GM13976 (cell line): ENCODE results near the gene GOLT1B.
"Not testable (repeated sequence)": the region's sequence is repeated elsewhere in the genome, so short reads cannot be mapped to it uniquely, and the experiment has no call there.

ENCODE experiments used
- DNase-seq: peaks from one replicate; pipeline ENCODE4 v3.0.0; 2012; ENCODE audit warnings: low spot score
- in situ Hi-C: fragments of 300-500 bp; cut with MboI; formaldehyde crosslinking; loops from one replicate; pipeline ENCODE4 v1.12.0; 2022; ENCODE audit warnings: low sequenced_read_pairs, mixed read lengths, inconsistent platforms; ENCODE audit not compliant: unreplicated experiment
- TF ChIP-seq, protein P1 (sequence below): IDR thresholded peaks from 2 replicates; pipeline ENCODE4 v1.5.1; 2012; ENCODE audit warnings: borderline replicate concordance, mild to moderate bottlenecking; ENCODE audit not compliant: insufficient read depth; ENCODE audit errors: extremely low read depth, missing control alignments, control extremely low read depth

The GOLT1B gene, protein sequence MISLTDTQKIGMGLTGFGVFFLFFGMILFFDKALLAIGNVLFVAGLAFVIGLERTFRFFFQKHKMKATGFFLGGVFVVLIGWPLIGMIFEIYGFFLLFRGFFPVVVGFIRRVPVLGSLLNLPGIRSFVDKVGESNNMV

DNA sequence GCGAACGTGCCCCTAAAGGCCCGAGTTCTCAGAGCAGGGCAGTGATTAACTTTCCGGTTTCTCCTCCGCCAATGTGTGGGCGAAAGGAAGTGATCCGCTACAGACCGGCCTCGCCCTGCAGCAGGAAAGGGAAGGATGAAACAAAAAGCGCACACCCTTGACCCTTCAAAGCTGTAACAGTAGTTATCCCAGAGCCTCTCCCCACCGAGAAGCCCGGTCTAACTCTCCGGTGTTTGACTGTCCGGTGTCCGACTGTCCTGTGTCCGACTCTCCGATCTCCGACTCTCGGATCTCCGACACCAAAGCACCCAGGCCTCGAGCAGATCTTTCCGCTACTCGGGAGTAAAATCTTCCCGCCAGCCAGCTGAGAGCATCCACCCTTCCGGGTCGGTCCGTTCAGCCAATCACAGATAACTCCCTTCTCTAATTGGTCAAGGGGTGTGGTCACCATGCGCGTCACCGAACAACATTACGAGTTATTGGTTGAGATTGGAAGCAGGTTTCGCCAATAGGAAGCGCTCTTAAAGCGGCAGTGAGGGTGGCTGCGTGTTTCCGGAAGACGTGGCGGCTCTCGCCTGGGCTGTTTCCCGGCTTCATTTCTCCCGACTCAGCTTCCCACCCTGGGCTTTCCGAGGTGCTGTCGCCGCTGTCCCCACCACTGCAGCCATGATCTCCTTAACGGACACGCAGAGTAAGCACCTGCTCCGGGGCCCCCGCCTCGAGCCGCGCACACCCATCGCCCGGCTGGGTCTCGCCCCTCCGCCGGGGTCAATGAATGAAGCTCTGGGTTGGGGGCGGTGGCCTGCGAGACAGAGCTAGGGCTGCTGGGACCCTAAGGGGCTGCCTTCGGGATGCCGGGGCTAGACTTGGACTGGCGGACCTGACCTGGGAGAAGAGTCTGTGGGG is at the start of gene GOLT1B, which contains the start of gene RECQL:
TSS of gene GOLT1B (plus strand) at position 532 of the 906 bp plus-strand sequence. CDS start at position 667, 135 bp downstream.
TSS of gene RECQL (minus strand) at position 378 of the 906 bp plus-strand sequence. CDS start 2,065 bp downstream, outside the sequence.
- DNase-seq: peak; percentile 90
- TF ChIP-seq, protein P1, sequence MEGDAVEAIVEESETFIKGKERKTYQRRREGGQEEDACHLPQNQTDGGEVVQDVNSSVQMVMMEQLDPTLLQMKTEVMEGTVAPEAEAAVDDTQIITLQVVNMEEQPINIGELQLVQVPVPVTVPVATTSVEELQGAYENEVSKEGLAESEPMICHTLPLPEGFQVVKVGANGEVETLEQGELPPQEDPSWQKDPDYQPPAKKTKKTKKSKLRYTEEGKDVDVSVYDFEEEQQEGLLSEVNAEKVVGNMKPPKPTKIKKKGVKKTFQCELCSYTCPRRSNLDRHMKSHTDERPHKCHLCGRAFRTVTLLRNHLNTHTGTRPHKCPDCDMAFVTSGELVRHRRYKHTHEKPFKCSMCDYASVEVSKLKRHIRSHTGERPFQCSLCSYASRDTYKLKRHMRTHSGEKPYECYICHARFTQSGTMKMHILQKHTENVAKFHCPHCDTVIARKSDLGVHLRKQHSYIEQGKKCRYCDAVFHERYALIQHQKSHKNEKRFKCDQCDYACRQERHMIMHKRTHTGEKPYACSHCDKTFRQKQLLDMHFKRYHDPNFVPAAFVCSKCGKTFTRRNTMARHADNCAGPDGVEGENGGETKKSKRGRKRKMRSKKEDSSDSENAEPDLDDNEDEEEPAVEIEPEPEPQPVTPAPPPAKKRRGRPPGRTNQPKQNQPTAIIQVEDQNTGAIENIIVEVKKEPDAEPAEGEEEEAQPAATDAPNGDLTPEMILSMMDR: no peak
- in situ Hi-C loops: no loop called here

DNA sequence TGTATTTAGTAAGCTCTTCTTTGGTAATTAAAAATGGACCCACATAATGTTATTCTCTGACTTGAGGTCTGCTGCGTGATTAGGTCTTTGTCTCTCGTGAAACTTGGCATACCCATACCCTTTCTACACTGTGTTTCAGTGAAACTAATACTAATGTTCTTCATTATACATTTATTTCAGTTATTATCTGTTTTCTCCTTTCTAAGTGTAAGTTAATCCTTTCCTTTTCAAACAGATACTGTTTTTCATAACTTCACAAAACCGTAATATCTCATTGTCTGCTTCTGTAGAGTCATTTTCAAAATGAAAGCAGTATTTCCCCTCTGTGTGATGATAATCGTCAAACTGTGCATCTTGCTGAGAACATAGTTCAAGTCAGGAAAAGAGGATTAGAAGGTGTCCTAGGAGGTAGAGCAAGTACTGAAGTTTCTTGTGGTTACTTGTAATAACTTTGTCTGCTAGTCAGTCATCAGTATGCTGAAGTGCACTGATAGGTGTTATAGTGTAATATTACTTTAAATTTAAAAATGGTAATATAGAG is 48.2 kb upstream of the GOLT1B start:
- in situ Hi-C loops: no loop called here
- DNase-seq: peak; percentile 27
- TF ChIP-seq, protein P1: no peak

GRCh38 chr12:21456291-21456780 is 45.3 kb upstream of the GOLT1B start:
- DNase-seq: no peak
- in situ Hi-C loops: no loop called here
- TF ChIP-seq, protein P1: no peak

DNA sequence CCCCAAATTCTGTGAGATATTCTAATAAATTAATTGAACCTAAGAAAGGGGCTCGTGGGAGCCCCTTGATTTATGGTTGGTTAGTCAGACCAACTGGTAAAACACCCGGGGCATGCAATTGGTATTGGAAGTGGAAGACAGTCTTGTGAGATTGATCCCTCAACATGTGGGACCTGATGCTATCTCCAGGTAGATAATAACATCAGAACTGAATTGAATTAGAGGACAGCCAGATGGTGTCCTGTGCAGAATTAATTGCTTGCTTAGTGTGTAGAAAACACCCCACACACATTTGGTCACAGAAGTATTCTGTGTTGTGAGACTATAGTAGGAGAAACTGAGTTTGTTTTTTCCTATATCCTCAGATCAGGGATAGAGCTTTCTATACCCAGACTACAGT is 42.1 kb upstream of the GOLT1B start:
- no peak for DNase-seq
- in situ Hi-C loops: no loop called here
- TF ChIP-seq, protein P1: no peak

GRCh38 chr12:21467334-21467733 is 34.3 kb upstream of the GOLT1B start:
- in situ Hi-C loops, DNase-seq: not testable (repeated sequence)

DNA sequence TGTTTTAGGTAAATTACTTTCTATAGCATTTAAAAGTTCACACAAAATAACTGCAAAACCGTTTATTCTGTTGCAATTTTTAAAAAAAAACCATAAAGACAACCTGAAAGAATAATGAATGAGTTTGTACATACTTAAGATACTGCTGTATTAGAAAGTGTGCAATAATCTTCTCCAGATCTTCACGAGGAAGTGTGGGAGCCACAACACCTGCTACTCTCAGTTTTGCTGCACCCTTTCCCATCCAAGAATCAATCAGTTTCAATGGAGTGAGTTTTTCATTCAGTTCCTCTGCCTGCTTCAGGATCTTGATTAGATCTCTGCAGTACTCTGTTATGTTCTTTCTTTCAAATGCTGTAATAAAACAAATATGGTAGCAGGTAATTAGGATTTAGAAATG is 30.3 kb upstream of the GOLT1B start:
- in situ Hi-C loops: no loop called here
- TF ChIP-seq, protein P1: no peak
- DNase-seq: no peak
